Activated naive CD4-positive, alpha-beta T cell treated with anti-CD3 and anti-CD28 coated beads, Interleukin-2, amount 10 ng/mL, durations not matched to agents 7 days and 5 days (primary cell): ENCODE data around the gene CCDC188.
A peak's percentile ranks its signal among the peaks of the same experiment; 100 is the strongest.
"Not testable (repeated sequence)": the region's sequence is repeated elsewhere in the genome, so short reads cannot be mapped to it uniquely, and the experiment has no call there.

Experiments
- CTCF ChIA-PET: fragments of 350-600 bp; sonication (Branson Sonifier 250); formaldehyde crosslinking; loops from one replicate; lab custom pipeline; 2021; ENCODE audit warnings: antibody characterized with exemption; lab: Charles Lee
- DNase-seq: peaks from one replicate; pipeline ENCODE4 v3.0.0-alpha.2; 2020
- H3K27ac Mint-ChIP-seq: one replicate; pipeline ENCODE4 v1.8.0; 2021; ENCODE audit warnings: mild to moderate bottlenecking, moderate library complexity, mixed read lengths
- H3K27me3 Mint-ChIP-seq: one replicate; pipeline ENCODE4 v1.8.0; 2021; ENCODE audit warnings: mild to moderate bottlenecking, mixed read lengths
- H3K36me3 Mint-ChIP-seq: one replicate; pipeline ENCODE4 v1.8.0; 2021; ENCODE audit warnings: mixed read lengths
- H3K4me1 Mint-ChIP-seq: one replicate; pipeline ENCODE4 v1.8.0; 2021; ENCODE audit warnings: mixed read lengths
- H3K4me3 Mint-ChIP-seq: one replicate; pipeline ENCODE4 v1.8.0; 2021; ENCODE audit warnings: mild to moderate bottlenecking, moderate library complexity, mixed read lengths
- H3K9me3 Mint-ChIP-seq: one replicate; pipeline ENCODE4 v1.8.0; 2021; ENCODE audit warnings: mixed read lengths

Gene CCDC188

GRCh38 chr22:20169253-20169822, 18.5 kb upstream of the CCDC188 start:
- no peak overlapping the region for H3K27ac Mint-ChIP-seq
- peaks cover 7% of the 10 kb centered on the region for H3K27me3 Mint-ChIP-seq
- H3K36me3 Mint-ChIP-seq = no peaks in the 10 kb centered on the region
- CTCF ChIA-PET = no interaction called here
- H3K4me3 Mint-ChIP-seq = no peak overlapping the region
- no peaks in the 10 kb centered on the region for H3K4me1 Mint-ChIP-seq
- DNase-seq = no peak
- H3K9me3 Mint-ChIP-seq = peaks cover 1% of the 10 kb centered on the region

- CTCF ChIA-PET = no interaction called here
- H3K4me1 Mint-ChIP-seq = no peaks in the 10 kb centered on the region
- H3K27me3 Mint-ChIP-seq = peaks cover 3% of the 10 kb centered on the region
- peaks cover 4% of the 10 kb centered on the region for H3K9me3 Mint-ChIP-seq
- H3K36me3 Mint-ChIP-seq = no peaks in the 10 kb centered on the region
- no peak overlapping the region for H3K27ac Mint-ChIP-seq
- DNase-seq = no peak
- H3K4me3 Mint-ChIP-seq = no peak overlapping the region
Measured at GRCh38 chr22:20167643-20168322, 16.9 kb upstream of the CCDC188 start.

GRCh38 chr22:20166703-20167102, 15.8 kb upstream of the CCDC188 start:
- CTCF ChIA-PET = no interaction called here

GRCh38 chr22:20165913-20166312, 15.1 kb upstream of the CCDC188 start:
- Mint-ChIP-seq H3K9me3 (peaks cover 4% of the 10 kb centered on the region), H3K4me1 (no peaks in the 10 kb centered on the region), H3K27ac (no peak overlapping the region), H3K36me3 (no peaks in the 10 kb centered on the region), H3K4me3 (no peak overlapping the region), H3K27me3 (peaks cover 3% of the 10 kb centered on the region)
- CTCF ChIA-PET = no interaction called here
- no peak for DNase-seq

More at GRCh38 chr22:20166703-20167102, 15.8 kb upstream of the CCDC188 start:
- H3K27ac Mint-ChIP-seq = no peak overlapping the region
- H3K27me3 Mint-ChIP-seq = peaks cover 3% of the 10 kb centered on the region
- H3K9me3 Mint-ChIP-seq = peaks cover 4% of the 10 kb centered on the region
- no peaks in the 10 kb centered on the region for H3K4me1 Mint-ChIP-seq
- no peaks in the 10 kb centered on the region for H3K36me3 Mint-ChIP-seq
- H3K4me3 Mint-ChIP-seq = no peak overlapping the region
- no peak for DNase-seq

GRCh38 chr22:20165421-20165820, 14.6 kb upstream of the CCDC188 start:
- Mint-ChIP-seq H3K27me3 (peaks cover 3% of the 10 kb centered on the region), H3K4me1 (no peaks in the 10 kb centered on the region), H3K27ac (no peak overlapping the region), H3K4me3 (no peak overlapping the region), H3K9me3 (peaks cover 4% of the 10 kb centered on the region), H3K36me3 (no peaks in the 10 kb centered on the region)
- DNase-seq = no peak
- CTCF ChIA-PET = no interaction called here

GRCh38 chr22:20164863-20165262, 14.0 kb upstream of the CCDC188 start:
- Mint-ChIP-seq H3K4me3 (no peak overlapping the region), H3K27me3 (peaks cover 7% of the 10 kb centered on the region), H3K9me3 (peaks cover 4% of the 10 kb centered on the region), H3K36me3 (no peaks in the 10 kb centered on the region), H3K4me1 (no peaks in the 10 kb centered on the region), H3K27ac (no peak overlapping the region)
- CTCF ChIA-PET = no interaction called here
- no peak for DNase-seq

- no peak for DNase-seq
- CTCF ChIA-PET = interaction anchor here (0.7 kb wide), 1 partner anchor 252 kb away, joined by 4 read pairs; no protein-coding TSS in a partner anchor
- no peak overlapping the region for H3K4me3 Mint-ChIP-seq
- peaks cover 3% of the 10 kb centered on the region for H3K4me1 Mint-ChIP-seq
- H3K27me3 Mint-ChIP-seq = peaks cover 36% of the 10 kb centered on the region
- H3K27ac Mint-ChIP-seq = no peak overlapping the region
- H3K36me3 Mint-ChIP-seq = no peaks in the 10 kb centered on the region
- peaks cover 4% of the 10 kb centered on the region for H3K9me3 Mint-ChIP-seq
Measured at GRCh38 chr22:20160041-20160440, 9.2 kb upstream of the CCDC188 start.

GRCh38 chr22:20159531-20159930, 8.7 kb upstream of the CCDC188 start:
- H3K4me1 Mint-ChIP-seq, H3K27ac Mint-ChIP-seq, H3K36me3 Mint-ChIP-seq, H3K4me3 Mint-ChIP-seq, DNase-seq, H3K9me3 Mint-ChIP-seq: not testable (repeated sequence)
- CTCF ChIA-PET = interaction anchor here (0.7 to 0.9 kb wide), 2 partner anchors 79 to 252 kb away, joined by 4 read pairs; no protein-coding TSS in a partner anchor
- peaks cover 36% of the 10 kb centered on the region for H3K27me3 Mint-ChIP-seq

- H3K27ac Mint-ChIP-seq = no peak overlapping the region
- H3K27me3 Mint-ChIP-seq = peaks cover 36% of the 10 kb centered on the region
- CTCF ChIA-PET = interaction anchor here (0.9 kb wide), 1 partner anchor 79 kb away, joined by 4 read pairs; no protein-coding TSS in a partner anchor
- DNase-seq = no peak
- H3K9me3 Mint-ChIP-seq = peaks cover under 1% of the 10 kb centered on the region
- H3K4me1 Mint-ChIP-seq = peaks cover 5% of the 10 kb centered on the region
- no peaks in the 10 kb centered on the region for H3K36me3 Mint-ChIP-seq
- no peak overlapping the region for H3K4me3 Mint-ChIP-seq
Measured at GRCh38 chr22:20159076-20159475, 8.2 kb upstream of the CCDC188 start.

- H3K36me3 Mint-ChIP-seq = no peaks in the 10 kb centered on the region
- H3K27me3 Mint-ChIP-seq = peaks cover 36% of the 10 kb centered on the region
- H3K27ac Mint-ChIP-seq = no peak overlapping the region
- H3K4me3 Mint-ChIP-seq = no peak overlapping the region
- peaks cover 5% of the 10 kb centered on the region for H3K4me1 Mint-ChIP-seq
- H3K9me3 Mint-ChIP-seq = no peaks in the 10 kb centered on the region
- CTCF ChIA-PET = interaction anchor here (0.9 kb wide), 1 partner anchor 80 kb away, joined by 4 read pairs; no protein-coding TSS in a partner anchor
- no peak for DNase-seq
Measured at GRCh38 chr22:20158391-20159036, 7.7 kb upstream of the CCDC188 start.

- no peaks in the 10 kb centered on the region for H3K9me3 Mint-ChIP-seq
- peaks cover 42% of the 10 kb centered on the region for H3K27me3 Mint-ChIP-seq
- CTCF ChIA-PET = interaction anchor here (0.7 to 2.8 kb wide), 11 partner anchors 13 to 478 kb away, joined by 3 to 18 read pairs (median 3); no protein-coding TSS in a partner anchor
- no peak overlapping the region for H3K4me3 Mint-ChIP-seq
- H3K27ac Mint-ChIP-seq = no peak overlapping the region
- H3K36me3 Mint-ChIP-seq = no peaks in the 10 kb centered on the region
- peaks cover 5% of the 10 kb centered on the region for H3K4me1 Mint-ChIP-seq
- no peak for DNase-seq
Measured at GRCh38 chr22:20157430-20158183, 6.8 kb upstream of the CCDC188 start.

GRCh38 chr22:20156611-20157429, 6.0 kb upstream of the CCDC188 start:
- no peak overlapping the region for H3K4me3 Mint-ChIP-seq
- peaks cover 5% of the 10 kb centered on the region for H3K4me1 Mint-ChIP-seq
- no peak overlapping the region for H3K27ac Mint-ChIP-seq
- CTCF ChIA-PET = interaction anchor here (0.7 to 2.8 kb wide), 13 partner anchors 12 to 477 kb away, joined by 3 to 18 read pairs (median 3); no protein-coding TSS in a partner anchor
- no peaks in the 10 kb centered on the region for H3K36me3 Mint-ChIP-seq
- H3K27me3 Mint-ChIP-seq = peaks cover 46% of the 10 kb centered on the region
- no peaks in the 10 kb centered on the region for H3K9me3 Mint-ChIP-seq
- DNase-seq = peak; percentile 91

GRCh38 chr22:20156042-20156389, 5.2 kb upstream of the CCDC188 start:
- H3K9me3 Mint-ChIP-seq = no peaks in the 10 kb centered on the region
- CTCF ChIA-PET = interaction anchor here (0.8 to 2.8 kb wide), 3 partner anchors 68 to 130 kb away, joined by 3 to 18 read pairs (median 8); no protein-coding TSS in a partner anchor
- DNase-seq = no peak
- peaks cover 5% of the 10 kb centered on the region for H3K4me1 Mint-ChIP-seq
- H3K27ac Mint-ChIP-seq = no peak overlapping the region
- peaks cover 46% of the 10 kb centered on the region for H3K27me3 Mint-ChIP-seq
- no peaks in the 10 kb centered on the region for H3K36me3 Mint-ChIP-seq
- no peak overlapping the region for H3K4me3 Mint-ChIP-seq
